GM13976 (cell line): ENCODE results near the gene FKBP14.

Experiments
- DNase-seq: peaks from one replicate; pipeline ENCODE4 v3.0.0; 2012; ENCODE audit warnings: low spot score
- CTCF ChIP-seq: IDR thresholded peaks from 2 replicates; pipeline ENCODE4 v1.5.1; 2012; ENCODE audit warnings: borderline replicate concordance, mild to moderate bottlenecking; ENCODE audit not compliant: insufficient read depth; ENCODE audit errors: extremely low read depth, missing control alignments, control extremely low read depth
- in situ Hi-C: fragments of 300-500 bp; cut with MboI; formaldehyde crosslinking; loops from one replicate; pipeline ENCODE4 v1.12.0; 2022; ENCODE audit warnings: low sequenced_read_pairs, mixed read lengths, inconsistent platforms; ENCODE audit not compliant: unreplicated experiment

Gene FKBP14

GRCh38 chr7:30066687-30067086 lies 40.2 kb upstream of the FKBP14 start:
- no peak for DNase-seq
- in situ Hi-C loops, result loop anchor here (10.0 kb wide), 1 partner anchor 192 kb away; no protein-coding TSS in a partner anchor
- no peak for TF ChIP-seq CTCF

GRCh38 chr7:30065746-30066145 lies 39.2 kb upstream of the FKBP14 start:
- TF ChIP-seq CTCF, result no peak
- in situ Hi-C loops, result loop anchor here (10.0 kb wide), 1 partner anchor 191 kb away; no protein-coding TSS in a partner anchor

GRCh38 chr7:30062587-30062986 lies 36.1 kb upstream of the FKBP14 start:
- in situ Hi-C loops, result loop anchor here (10.0 kb wide), 1 partner anchor 188 kb away; no protein-coding TSS in a partner anchor
- DNase-seq, result peak; percentile 41
- TF ChIP-seq CTCF, result peak; percentile 47

More at GRCh38 chr7:30065746-30066145, 39.2 kb upstream of the FKBP14 start:
- no peak for DNase-seq

GRCh38 chr7:30061786-30062185 lies 35.3 kb upstream of the FKBP14 start:
- in situ Hi-C loops, result loop anchor here (10.0 kb wide), 1 partner anchor 187 kb away; no protein-coding TSS in a partner anchor
- DNase-seq, result peak; percentile 17

GRCh38 chr7:30057741-30058140 lies 31.2 kb upstream of the FKBP14 start:
- no peak for DNase-seq
- in situ Hi-C loops, result no loop called here
- no peak for TF ChIP-seq CTCF

- no peak for TF ChIP-seq CTCF
- no peak for DNase-seq
- in situ Hi-C loops, result no loop called here
These were observed 26.6 kb upstream of the FKBP14 start for GRCh38 chr7:30053068-30053467.

GRCh38 chr7:30049173-30049572 lies 22.7 kb upstream of the FKBP14 start:
- DNase-seq, result no peak
- in situ Hi-C loops, result no loop called here
- no peak for TF ChIP-seq CTCF

- in situ Hi-C loops, result no loop called here
- no peak for DNase-seq
- TF ChIP-seq CTCF, result no peak
These were observed 22.1 kb upstream of the FKBP14 start for GRCh38 chr7:30048582-30048981.
